GM11168 (cell line): Measurements from ENCODE around the gene CTNND2.
"Not testable (repeated sequence)": the region's sequence is repeated elsewhere in the genome, so short reads cannot be mapped to it uniquely, and the experiment has no call there.

Source experiments
- in situ Hi-C: fragments of 300-500 bp; cut with MboI; formaldehyde crosslinking; loops from one replicate; pipeline ENCODE4 v1.12.0; 2022; ENCODE audit warnings: low sequenced_read_pairs; ENCODE audit not compliant: unreplicated experiment

CTNND2 gene

DNA sequence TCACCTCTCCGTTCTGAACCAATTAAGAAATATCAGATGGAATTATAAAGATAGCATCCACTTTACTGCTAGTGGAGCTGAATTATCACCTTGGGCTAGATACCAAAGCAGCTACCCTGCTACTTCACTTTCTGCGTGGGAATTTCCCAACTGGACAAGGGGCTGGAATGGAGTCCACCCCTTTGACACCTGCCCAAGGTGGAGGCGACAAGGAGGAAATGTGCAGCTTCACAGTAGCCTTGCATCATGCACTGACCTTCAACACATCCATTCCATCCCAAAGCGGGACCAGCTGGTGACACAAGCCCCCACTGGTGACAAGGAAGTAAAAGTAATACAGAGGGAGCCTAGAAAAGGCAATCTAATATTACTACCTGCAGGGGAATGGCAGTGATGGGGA is 30.7 kb downstream of the CTNND2 start:
- in situ Hi-C loops: no loop called here

DNA sequence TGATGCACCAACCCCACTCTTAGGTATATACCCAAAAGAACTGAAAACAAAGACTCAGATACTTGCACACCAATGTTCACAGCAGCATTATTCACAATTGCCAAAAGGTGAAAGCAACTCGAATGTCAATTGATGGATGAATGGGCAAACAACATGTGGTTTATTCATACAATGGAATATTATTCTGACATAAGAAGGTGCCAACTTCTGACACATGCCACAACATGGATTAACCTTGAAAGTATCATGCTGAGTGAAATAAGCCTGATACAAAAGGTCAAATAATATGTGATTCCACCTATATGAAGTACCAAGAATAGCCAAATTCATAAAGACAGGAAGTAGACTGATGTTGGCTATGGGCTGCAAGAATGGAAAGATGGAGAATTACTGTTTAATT is 35.0 kb downstream of the CTNND2 start:
- in situ Hi-C loops: no loop called here

DNA sequence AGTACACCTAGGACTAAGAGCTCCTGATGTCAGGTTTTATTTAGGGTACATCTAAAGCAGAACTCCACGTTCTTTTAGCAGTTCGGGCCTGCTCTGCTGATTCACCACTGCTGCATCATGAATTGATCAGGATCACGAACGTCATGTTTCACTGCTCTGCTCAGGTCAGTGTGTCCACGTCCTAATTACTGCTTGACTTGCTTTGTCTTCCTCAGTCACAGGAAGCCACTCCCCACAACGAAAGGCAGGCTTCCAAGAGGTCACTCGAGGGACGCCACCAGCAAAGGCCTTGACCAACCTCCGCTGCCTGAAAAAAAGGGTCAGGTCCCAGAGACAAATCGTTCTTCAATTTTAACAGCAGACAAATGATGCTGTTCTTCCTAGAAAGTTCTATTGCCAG is 40.3 kb downstream of the CTNND2 start:
- in situ Hi-C loops: no loop called here

DNA sequence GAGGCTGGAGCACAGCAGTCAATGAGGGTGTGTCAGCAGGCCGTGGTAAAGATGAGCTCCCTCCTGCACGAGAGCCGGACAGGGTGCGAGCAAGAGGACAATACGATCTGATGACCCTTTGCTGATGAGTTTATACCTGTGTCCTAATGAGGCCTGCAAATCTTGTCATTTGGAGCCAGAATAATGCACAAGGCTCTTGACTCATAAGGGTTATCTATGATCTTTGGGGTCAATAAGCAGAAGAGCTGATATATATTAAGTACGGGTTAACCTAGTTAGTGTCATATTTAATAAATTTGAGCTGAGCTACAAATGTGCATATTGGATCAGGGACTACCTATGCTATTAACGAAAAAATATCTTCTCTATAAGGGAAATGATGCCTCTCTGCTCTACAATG is 46.9 kb downstream of the CTNND2 start:
- in situ Hi-C loops: no loop called here

DNA sequence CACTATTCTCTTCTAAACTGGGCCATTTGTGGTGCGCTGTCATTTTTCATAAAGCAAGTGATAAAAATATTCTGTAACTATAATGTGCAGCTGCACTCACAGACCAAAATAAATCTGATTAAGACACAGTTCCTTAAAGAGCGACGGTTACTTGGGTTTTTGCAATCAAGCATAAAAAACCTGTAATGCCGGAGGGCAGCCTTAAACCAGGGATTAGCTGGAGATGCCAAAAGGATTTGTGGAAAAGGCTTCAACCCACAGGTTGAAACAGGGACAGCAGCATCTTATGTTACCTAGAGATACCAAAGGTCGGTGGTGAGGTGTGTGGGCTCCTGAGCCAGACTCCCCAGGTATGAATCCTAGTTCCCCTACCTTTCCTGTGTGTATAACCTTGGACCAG is 49.3 kb downstream of the CTNND2 start:
- in situ Hi-C loops: no loop called here

DNA sequence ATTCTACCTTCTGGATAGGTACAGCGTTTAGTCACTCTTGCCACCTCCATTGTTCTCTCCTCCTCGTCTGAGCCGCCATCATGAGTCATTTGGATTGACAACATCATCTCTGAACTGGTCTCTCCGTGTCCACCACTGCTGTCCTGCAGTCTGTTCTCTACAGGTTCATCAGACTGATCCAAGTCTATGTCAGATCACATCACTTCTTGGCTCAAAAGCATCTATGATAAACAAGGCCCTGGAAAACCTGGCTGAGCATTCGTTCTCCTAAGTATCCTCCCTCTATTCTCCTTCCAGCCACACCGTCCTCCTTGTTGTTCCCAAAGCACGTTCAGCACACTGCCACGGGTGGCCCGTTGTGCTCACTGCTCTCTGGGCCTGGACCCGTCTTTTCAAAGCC is 50.5 kb downstream of the CTNND2 start:
- in situ Hi-C loops: no loop called here

DNA sequence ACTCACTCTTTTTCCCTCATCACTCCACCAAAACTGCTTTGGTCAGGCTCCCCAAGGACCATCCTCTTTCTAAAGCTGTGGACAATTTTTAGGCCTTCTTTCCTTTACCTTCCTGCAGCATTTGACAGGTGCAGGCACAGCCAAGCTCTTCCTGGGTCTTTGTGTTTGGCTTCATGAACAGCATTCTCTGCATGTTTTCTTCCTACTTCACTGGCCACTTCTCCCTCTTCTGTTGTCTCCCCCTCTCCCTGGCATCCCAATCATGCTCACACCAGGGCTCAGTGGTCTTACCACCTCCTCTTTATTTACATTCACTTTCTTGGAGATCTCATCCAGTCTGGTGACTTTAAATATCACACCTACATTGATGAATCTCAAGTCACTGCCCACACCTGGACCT is 51.1 kb downstream of the CTNND2 start:
- in situ Hi-C loops: no loop called here

DNA sequence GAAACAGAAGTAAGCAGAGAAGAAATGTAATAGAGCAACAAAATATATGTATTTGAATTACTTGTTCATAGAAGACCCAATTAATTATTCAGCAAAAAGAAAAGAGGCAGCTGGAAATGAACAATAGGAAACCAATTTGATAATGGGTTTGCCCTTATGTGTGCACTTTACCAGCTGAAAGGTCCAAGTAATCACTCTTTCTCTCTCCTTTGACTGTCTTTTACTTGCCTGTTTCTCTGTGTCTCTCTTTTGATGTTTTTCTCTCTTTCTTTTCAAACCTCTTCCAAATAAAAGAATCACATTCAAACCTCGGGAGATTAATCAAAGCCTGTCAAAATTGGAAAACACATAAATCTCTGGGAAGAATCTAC is 51.5 kb downstream of the CTNND2 start:
- in situ Hi-C loops: no loop called here

DNA sequence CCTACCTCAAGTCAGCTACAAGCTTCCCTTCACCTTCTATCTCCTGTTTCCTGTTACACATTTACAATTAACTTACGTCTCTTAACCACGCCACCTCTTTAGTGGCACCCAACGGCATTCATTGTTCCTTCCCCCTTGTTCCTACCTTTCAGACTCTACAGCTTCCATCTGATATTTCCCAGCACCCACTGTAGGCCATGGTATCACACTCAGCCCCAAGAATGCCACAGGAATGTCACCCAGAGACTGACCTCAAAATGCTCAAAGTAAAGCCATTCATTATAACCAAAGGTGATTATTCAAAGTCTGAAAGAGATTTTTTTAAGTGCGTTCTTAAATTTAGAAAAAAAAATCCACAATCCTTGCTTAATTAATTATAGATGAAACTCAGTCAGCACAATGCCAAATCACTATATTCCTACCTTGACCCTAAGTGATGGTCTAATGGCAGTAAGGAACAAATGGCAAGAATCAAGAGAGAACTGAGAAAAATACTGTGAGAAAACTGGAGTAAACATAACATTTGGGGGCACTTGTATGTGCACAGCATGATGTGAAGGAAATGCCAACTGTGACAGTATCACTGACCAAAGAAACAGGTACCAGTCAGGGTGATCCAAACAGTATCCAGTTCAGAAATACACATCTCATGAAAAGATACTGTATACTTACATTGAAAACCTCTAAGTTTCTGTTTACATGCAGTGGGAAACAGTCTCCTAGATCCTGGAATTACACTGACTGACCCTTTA is 52.1 kb downstream of the CTNND2 start:
- in situ Hi-C loops: no loop called here

DNA sequence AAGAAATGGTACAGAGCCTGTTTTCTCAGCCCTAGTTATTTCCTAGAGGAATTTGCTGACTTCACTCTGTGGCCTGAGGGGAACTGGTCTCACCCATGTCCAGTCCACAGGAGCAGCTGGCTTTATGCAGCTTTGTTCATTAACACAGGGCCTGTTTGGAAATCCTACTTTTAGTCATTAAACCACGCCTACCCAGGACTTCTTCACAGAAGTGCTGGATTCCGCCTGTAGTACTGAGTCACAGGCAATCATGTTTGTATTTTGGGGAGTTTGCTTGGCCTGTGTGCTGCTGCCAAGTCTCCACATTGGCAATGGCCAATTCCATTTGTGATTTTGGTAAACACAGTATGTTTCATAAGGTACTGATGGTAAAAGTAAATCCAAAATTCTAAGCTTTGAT is 52.8 kb downstream of the CTNND2 start:
- in situ Hi-C loops: no loop called here

DNA sequence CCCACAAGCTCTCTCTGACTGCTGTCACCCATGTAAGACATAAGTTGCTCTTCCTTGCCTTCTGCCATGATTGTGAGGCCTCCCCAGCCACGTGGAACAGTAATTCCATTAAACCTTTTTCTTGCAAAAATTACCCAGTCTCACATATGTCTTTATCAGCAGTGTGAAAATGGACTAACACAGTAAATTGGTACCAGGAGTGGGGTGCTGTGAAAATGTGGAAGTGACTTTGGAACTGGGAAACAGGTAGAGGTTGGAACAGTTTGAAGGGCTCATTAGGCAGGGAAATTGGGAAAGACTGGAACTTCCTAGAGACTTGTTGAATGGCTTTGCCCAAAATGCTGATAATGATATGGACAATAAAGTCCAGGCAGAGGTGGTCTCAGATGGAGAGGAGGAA is 75.7 kb downstream of the CTNND2 start:
- in situ Hi-C loops: not testable (repeated sequence)

DNA sequence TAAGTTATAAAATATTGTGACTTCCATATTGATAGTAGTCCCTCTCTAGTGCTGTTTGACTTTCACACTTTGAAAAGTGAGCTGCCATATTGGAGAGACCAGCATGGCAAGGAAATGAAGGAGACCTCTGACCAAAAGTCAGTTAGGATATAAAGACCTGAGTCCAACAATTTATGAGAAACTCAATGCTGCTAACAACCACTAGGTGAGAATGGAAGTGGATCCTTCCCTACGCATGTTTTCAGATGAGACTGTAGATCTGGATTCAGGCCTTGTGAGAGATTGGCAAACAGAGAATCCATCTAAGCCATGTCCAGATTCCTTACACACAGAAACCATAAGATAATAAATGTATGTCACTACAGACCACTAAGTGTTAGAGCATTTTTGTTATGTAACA is 81.6 kb downstream of the CTNND2 start:
- in situ Hi-C loops: no loop called here

DNA sequence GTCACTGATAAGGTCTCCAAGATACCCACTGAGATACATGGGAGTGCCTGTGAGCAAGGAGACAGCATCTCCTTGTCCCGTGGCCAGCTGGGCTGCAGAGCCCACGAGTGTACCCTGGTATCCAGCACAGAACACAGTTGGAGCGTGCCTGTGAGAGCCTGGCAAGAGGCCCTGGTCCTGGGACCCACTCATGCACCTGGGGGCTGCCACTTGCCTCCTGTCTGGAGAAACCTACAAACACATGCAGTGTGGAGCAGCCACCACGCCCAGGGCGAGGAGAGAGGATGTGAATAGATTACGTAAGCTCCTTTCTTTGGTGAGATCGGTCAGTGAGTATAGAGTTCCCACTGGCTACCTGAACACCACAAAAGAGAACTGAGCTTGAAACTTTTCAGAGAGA is 88.3 kb downstream of the CTNND2 start:
- in situ Hi-C loops: no loop called here

DNA sequence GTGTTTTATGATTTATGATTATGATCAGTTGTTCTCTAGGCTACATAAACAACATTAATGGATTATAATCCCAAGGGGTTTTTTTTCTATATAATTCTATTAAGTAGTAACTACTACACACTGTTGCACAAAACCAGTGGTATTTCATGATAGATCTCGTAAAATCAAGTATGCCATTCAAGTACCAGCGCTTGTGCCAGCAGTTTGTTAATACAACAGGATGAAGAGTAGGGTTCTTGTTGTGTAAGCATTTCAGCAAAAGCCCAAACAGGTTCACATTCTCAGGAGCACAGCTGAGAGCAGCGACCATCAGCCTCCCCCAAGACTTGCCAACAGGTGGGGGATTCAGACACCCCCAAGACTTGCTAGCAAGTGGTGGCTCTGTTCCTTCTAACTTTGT is 88.8 kb downstream of the CTNND2 start:
- in situ Hi-C loops: no loop called here

DNA sequence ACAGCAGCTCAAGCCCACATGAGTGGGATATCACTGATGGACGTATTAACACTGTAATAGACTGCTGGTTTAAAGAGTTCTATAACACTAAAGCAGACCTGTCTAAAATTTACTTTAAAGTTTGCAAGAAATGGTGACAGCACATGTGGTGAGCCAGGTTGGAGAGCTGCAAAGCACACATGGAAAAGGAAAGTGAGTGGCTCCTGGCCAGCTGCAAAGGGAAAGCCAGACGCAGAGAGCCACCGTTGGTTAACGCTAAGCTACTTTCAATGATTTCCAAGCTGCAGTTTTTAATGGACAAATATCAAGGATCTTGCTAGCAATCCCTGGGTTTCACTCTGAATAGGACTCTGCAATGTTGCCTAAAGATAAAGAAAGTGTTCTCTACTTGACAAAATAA is 89.9 kb downstream of the CTNND2 start:
- in situ Hi-C loops: no loop called here

DNA sequence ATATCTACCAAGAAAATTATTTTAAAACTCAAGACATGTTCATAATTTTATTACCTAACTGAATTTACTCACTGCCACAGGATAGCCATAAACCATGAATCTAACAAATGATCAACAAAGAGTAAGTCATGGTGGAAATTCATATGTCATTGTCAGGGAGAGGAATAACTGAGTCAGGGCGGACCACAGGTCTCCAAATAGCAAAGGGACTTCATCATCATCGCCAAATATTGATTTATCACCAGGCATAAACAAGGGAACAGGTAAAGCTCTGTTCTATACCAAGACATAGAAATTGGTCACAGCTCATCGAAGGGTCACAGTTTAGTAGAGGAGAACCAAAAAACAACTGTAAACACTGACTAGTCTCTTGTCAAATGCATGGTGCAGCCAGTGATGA is 94.8 kb downstream of the CTNND2 start:
- in situ Hi-C loops: no loop called here

DNA sequence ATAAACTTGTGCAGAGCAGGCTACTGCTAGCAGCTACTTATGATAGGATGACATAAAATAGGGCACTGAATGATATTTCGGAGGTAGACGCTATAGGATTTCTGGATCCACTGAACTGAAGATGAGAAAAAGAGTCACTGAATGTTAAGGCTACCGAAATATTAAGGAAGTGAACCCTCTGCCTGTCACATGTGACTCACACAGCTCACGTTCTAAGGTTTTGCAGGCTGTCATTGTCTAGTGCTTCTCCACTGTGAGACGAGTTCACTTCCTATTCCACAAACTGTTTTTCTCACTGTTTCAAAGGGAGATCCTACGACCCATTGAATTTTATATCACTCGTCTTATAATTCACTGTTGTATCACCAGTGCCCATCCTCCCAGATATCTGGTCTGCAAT is 100.8 kb downstream of the CTNND2 start:
- in situ Hi-C loops: no loop called here

DNA sequence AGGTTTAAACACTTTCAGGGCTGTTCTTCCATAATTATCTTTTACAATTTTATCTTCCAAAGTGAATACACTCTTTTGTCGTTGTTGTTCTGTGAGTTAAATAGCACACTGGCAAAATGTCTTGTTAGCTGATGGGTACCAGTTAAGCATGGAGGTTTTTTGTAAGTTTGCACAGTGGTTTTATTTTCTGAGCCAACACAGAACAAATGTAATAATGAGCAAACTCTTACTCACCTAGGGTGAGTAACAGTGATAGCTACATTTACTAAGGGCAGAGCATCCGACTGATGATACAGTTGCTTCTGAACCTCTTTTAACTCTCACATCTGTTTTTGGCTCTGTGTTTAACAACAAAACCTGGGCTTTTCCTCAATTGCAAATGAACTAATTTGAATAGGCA is 103.2 kb downstream of the CTNND2 start:
- in situ Hi-C loops: no loop called here

DNA sequence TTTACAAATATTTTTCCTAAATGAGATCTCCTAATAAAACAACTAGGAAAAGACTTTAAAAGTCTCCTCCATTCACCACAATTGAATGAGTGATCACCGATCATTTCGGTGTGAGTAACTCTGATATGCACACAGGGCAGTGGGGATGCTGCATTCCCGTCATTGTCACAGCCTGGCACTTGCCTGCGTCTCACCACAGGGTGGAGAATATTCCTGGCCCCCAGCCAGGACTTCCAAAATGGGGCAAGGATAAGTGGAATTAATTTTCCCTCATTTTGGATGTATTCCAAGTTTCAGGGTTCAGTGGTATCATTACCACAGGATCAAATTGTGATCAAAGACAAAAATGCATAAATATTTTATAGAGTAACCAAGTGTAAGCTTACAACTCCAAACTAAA is 107.1 kb downstream of the CTNND2 start:
- in situ Hi-C loops: no loop called here

DNA sequence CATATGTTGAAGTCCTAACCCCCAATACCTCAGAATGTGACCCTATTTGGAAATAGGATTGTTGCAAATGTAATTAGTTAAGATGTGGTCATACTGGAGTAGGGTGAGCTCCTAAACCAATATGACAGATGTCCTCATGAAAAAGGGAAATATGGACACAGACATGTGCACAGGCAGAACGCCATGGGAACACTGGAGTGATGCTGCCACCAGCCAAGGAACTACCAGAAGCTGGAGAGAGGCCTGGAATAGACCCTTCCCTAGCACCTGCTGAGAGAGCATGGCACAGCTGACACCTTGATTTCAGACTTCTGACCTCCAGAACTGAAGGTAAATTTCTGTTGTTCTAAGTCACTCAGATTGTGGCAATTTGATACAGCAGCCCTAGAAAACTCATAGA is 110.8 kb downstream of the CTNND2 start:
- in situ Hi-C loops: no loop called here

DNA sequence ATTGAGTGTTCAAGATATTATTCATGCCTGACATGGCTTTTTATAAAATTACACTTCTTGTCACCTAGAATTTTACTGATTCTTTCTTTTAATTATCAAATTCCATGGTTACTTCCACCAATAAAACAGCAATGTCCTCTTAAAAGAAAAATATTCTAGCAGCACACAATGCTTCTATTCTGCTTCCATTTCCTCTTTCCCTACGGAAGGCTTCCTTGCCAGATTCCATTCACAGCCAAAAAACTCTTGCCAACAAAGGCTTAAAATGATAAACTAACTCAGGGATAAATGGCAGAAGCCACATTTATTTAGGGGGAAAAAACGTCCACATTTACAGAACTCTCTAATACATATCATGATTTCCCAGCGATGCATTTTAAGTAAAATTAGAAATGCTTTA is 111.6 kb downstream of the CTNND2 start:
- in situ Hi-C loops: no loop called here

DNA sequence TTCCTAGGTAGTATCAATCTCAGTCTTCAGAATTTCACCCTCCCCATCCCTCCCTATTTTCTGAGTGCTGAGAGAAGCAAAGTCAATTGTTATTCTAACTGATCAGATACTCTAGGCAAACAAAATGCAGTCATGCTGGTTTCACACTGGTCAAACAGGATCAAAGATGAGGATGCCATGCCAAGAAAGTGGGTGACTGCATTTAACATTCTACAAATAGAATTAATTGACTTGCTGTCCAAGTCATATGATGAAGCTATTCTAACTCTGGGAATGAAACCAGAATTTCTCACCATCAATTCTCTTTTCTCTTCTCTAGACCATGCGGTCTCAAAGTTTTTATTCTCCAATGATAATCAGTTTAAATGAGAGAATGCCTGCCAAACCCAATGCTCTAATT is 112.5 kb downstream of the CTNND2 start:
- in situ Hi-C loops: no loop called here

DNA sequence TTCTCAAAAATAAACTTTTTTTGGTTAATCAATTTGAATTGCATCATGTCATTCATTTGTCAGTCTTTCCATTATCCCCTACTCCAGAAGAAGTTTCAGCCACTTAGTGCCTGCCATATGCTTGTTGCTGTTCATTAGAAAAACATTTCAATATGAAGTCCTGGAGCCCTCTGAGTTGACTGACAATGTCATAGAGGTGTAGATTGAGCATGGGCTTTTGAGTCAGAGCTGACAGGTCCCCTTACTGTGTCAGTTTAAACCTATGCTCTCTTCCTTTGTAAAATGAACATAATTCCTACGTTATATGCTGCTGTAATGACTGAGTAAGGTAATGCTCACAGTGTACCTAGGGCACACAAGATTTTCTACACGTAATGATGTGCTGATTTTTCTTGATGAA is 114.0 kb downstream of the CTNND2 start:
- in situ Hi-C loops: no loop called here
